Upper lobe of right lung (tissue), 1 donor: ENCODE results near the gene CNGB1. TPM values are rescaled to one million over a fixed set of nuclear protein-coding genes. Genes with fewer than 3 reads are reported as not detected.

Experiments used
- ATAC-seq: fragments of 200-7000 bp; cut with Tn5 transposase; one replicate; pipeline ENCODE4 v1.9.1; 2020; ENCODE audit warnings: mild to moderate bottlenecking, moderate library complexity
- DNase-seq: peaks from one replicate; pipeline ENCODE4 v3.0.0-alpha.2; 2020
- H3K27ac ChIP-seq: fragments of 200-600 bp; one replicate; pipeline ENCODE4 v1.8.0; 2022
- H3K27me3 ChIP-seq: fragments of 200-600 bp; one replicate; pipeline ENCODE4 v1.8.0; 2022; ENCODE audit warnings: mild to moderate bottlenecking
- H3K36me3 ChIP-seq: fragments of 200-600 bp; one replicate; pipeline ENCODE4 v1.8.0; 2022
- H3K4me1 ChIP-seq: fragments of 200-600 bp; one replicate; pipeline ENCODE4 v1.8.0; 2022
- H3K4me3 ChIP-seq: fragments of 200-600 bp; one replicate; pipeline ENCODE4 v1.8.0; 2022; ENCODE audit warnings: mild to moderate bottlenecking
- H3K9me3 ChIP-seq: fragments of 200-600 bp; one replicate; pipeline ENCODE4 v1.8.0; 2022
- CTCF ChIP-seq: fragments of 200-600 bp; IDR thresholded peaks from one replicate; pipeline ENCODE4 v1.8.0; 2022; ENCODE audit warnings: antibody characterized with exemption
- intact Hi-C: fragments of 100-400 bp; cut with DNase I; formaldehyde crosslinking; loops from one replicate; pipeline ENCODE4 v1.11.0; 2022
- total RNA-seq: library from RNA; stranded (reverse); fragmentation: NEBNext Ultra II Directional; extraction: Animal tissue kit (Norgen Biotek cat#: 25700); gene quantifications from one replicate; pipeline ENCODE4 v1.2.1, GENCODE V29; 2021
- donor health status: DM: no; HTN: yes; CAD: no; lungs with severe emphysema.

The CNGB1 gene
- total RNA-seq, 1 donor from 2014 or later = not detected

DNA sequence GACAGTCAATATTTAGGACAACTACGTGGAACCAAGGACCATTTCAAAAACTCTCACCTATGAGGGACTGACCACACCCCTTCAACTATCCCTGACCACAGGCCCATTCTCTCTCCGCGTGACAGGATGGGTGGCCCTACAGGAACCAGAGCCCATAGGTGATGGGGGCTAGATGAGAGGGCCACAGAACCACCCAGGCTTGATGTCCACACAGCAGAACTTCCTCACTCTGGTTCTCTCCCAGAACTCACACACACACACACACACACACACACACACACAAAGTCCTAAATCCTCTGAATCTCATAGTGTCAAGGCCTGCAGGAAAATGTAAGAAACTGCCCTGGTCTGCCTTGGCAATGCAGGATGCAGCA lies 28.1 kb upstream of the CNGB1 start:
- Histone ChIP-seq H3K27me3 (no peaks in the 10 kb centered on the region), H3K27ac (peak overlapping the region; percentile 85), H3K36me3 (peaks cover 23% of the 10 kb centered on the region), H3K4me1 (peaks cover 41% of the 10 kb centered on the region), H3K4me3 (peak overlapping the region; percentile 66), H3K9me3 (no peaks in the 10 kb centered on the region)
- ATAC-seq = no peak
- peak; percentile 46 for DNase-seq
- TF ChIP-seq CTCF = no peak
- intact Hi-C loops = no loop called here

DNA sequence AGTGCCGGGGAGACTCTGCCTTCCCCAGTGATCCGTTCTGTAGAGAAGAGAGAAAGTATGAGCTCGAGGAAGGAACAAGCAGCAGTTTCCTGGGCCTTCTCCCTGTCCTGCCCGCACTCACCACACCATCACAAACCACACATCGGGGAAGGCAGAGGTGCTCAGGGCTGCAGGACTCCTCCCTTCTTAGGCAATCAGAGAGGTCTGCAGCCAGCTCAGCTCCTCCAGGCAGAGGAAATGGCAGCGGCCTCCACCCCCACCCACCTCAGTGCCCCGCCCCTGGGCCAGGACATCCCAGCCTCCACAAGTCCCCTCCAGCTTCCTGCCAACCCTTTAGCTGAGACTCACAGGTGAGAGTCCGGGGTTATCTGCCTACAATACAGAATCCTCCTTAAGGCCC lies 27.6 kb upstream of the CNGB1 start:
- ATAC-seq (peak; percentile 52), DNase-seq (peak; percentile 86)
- TF ChIP-seq CTCF = no peak
- intact Hi-C loops = no loop called here
- no peak overlapping the region for H3K4me3 ChIP-seq
- no peaks in the 10 kb centered on the region for H3K9me3 ChIP-seq
- peaks cover 23% of the 10 kb centered on the region for H3K36me3 ChIP-seq
- H3K27me3 ChIP-seq = no peaks in the 10 kb centered on the region
- H3K27ac ChIP-seq = peak overlapping the region; percentile 24
- peaks cover 44% of the 10 kb centered on the region for H3K4me1 ChIP-seq

DNA sequence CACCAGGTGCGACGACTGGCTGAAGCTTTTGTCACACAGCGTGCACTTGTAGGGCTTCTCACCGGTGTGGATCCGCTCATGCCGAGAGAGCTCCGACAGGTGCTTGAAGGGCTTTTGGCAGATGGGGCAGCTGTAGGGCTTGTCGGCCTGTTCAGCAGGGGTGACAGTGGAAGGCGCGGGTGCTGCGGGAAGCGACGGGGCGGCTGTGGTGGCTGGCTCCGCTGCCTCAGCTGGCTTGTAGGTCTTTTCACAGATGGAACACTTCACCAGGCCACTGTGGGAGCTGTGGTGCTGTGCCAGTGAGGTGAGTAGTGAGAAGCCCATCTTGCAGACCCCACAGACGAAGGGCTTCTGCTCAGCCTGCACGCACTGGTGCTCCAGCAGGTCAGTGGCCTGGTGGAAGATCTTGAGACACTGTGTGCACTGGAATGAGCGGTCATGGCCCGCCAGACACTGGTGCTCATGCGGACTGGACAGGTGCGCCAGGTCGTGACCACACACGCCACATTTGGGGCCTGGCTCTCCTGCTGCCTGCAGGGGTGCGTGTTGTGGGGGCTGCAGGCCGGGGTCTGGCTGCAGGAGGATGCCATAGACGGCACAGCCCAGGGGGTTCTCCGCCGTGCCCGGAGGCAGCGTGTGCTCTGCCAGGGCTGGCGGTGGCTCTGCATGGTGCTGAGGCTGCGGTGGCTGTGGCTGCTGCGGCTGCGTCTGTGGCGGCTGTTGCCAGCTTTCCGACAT lies 26.8 kb upstream of the CNGB1 start:
- intact Hi-C loops = no loop called here
- no peak for ATAC-seq
- peak; percentile 63 for DNase-seq
- Histone ChIP-seq H3K27ac (no peak overlapping the region), H3K4me3 (no peak overlapping the region), H3K36me3 (peaks cover 23% of the 10 kb centered on the region), H3K4me1 (peaks cover 49% of the 10 kb centered on the region), H3K27me3 (no peaks in the 10 kb centered on the region), H3K9me3 (no peaks in the 10 kb centered on the region)
- no peak for TF ChIP-seq CTCF

DNA sequence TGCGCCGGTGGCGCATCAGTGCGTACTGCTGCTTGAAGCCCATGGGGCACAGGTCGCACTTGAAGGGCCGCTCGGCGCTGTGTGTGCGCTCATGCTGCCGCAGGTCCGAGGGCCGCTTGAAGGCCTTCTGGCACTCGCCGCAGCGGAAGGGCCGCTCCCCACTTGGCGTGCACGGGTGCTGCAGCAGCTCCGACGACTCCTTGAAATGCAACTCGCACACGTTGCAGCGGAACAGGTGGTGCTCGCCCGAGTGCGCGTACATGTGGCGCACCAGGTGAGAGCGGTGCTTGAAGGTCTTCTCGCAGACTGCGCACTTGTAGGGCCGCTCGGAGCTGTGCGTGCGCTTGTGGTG lies 26.2 kb upstream of the CNGB1 start:
- peak; percentile 58 for DNase-seq
- peaks cover 23% of the 10 kb centered on the region for H3K36me3 ChIP-seq

DNA sequence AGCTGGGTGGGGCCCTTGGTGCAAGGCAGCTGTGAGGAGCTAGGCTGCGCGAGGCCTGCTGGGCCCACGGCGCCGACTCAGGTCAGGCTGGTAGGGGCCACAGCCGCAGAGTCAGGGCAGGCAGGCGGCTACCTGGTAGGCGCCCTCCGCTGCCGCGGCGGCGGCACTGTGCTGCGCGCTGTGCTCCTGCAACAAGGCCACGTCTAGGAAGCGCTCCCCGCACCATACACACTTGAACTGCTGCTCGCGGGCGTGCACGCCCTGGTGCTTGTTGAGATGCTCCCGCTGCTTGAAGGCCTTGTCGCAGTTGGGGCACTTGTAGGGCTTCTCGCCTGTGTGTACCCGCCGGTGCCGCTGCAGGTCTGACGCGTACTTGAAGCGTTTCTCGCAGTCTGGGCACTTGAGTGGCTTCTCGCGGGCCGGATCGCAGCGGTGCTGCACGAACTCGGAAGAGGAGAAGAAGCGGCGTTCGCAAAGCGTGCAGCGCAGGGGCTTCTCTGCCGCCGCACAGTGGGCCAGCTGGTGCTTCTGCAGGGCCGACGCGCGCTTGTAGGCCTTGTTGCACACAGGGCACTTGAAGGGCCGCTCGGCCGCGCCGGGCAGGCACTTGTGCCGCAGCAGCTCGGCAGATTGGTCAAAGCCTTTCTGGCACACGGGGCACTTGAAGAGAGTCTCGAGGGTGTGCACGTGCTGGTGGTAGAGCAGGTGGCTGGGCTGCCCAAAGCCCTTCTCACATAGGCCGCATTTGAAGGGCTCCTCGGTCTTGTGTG lies 25.7 kb upstream of the CNGB1 start:
- DNase-seq = peak; percentile 55

More for the DNA sequence above, 26.2 kb upstream of the CNGB1 start:
- TF ChIP-seq CTCF = no peak
- Histone ChIP-seq H3K4me1 (peaks cover 47% of the 10 kb centered on the region), H3K27me3 (no peaks in the 10 kb centered on the region), H3K9me3 (no peaks in the 10 kb centered on the region), H3K4me3 (no peak overlapping the region), H3K27ac (no peak overlapping the region)
- no peak for ATAC-seq
- intact Hi-C loops = no loop called here

More for the DNA sequence above, 25.7 kb upstream of the CNGB1 start:
- no peak for TF ChIP-seq CTCF
- Histone ChIP-seq H3K9me3 (no peaks in the 10 kb centered on the region), H3K27ac (no peak overlapping the region), H3K4me1 (peaks cover 42% of the 10 kb centered on the region), H3K36me3 (peaks cover 23% of the 10 kb centered on the region), H3K4me3 (no peak overlapping the region), H3K27me3 (no peaks in the 10 kb centered on the region)
- intact Hi-C loops = no loop called here
- no peak for ATAC-seq
